HFFc6 (cell line): ENCODE data around the gene NCOR2. TPM values are rescaled to one million over a fixed set of nuclear protein-coding genes. Genes with fewer than 3 reads are reported as not detected.
A peak's percentile ranks its signal among the peaks of the same experiment; 100 is the strongest.

ENCODE experiments used
- DNase-seq: peaks from one replicate; pipeline ENCODE4 v3.0.0-alpha.2; 2018
- H3K27ac Mint-ChIP-seq: 2 replicates; pipeline ENCODE4 v1.8.0; 2020; ENCODE audit warnings: mild to moderate bottlenecking, mixed read lengths
- H3K27me3 Mint-ChIP-seq: 2 replicates; pipeline ENCODE4 v1.8.0; 2021; ENCODE audit warnings: mild to moderate bottlenecking, moderate library complexity, mixed read lengths; ENCODE audit not compliant: insufficient read depth
- H3K36me3 Mint-ChIP-seq: 2 replicates; pipeline ENCODE4 v1.8.0; 2021; ENCODE audit warnings: low read depth, mixed read lengths
- H3K4me1 Mint-ChIP-seq: 2 replicates; pipeline ENCODE4 v1.8.0; 2020; ENCODE audit warnings: low read depth, mixed read lengths
- H3K4me3 Mint-ChIP-seq: 2 replicates; pipeline ENCODE4 v1.8.0; 2020; ENCODE audit warnings: mild to moderate bottlenecking, moderate library complexity, mixed read lengths
- H3K9me3 Mint-ChIP-seq: 2 replicates; pipeline ENCODE4 v1.8.0; 2020; ENCODE audit warnings: mild to moderate bottlenecking, mixed read lengths
- total RNA-seq, 6 experiments: library from RNA; stranded (reverse); fragmentation: NEBNext Ultra II Directional; extraction: Animal tissue kit (Norgen Biotek cat#: 25700); gene quantifications; 2 replicates in 1 of 6; 3 replicates in 5 of 6; pipeline ENCODE4 v1.2.3, GENCODE V29; 2021
- TF ChIP-seq, protein P1 (sequence below): fragments of 200-600 bp; sonication (generic); IDR thresholded peaks from 2 replicates; pipeline ENCODE4 v1.5.0; 2021; ENCODE audit warnings: antibody characterized with exemption, mild to moderate bottlenecking

Gene NCOR2
- total RNA-seq, 6 experiments from 2014 or later, result 237 to 249 (median 240) TPM

DNA sequence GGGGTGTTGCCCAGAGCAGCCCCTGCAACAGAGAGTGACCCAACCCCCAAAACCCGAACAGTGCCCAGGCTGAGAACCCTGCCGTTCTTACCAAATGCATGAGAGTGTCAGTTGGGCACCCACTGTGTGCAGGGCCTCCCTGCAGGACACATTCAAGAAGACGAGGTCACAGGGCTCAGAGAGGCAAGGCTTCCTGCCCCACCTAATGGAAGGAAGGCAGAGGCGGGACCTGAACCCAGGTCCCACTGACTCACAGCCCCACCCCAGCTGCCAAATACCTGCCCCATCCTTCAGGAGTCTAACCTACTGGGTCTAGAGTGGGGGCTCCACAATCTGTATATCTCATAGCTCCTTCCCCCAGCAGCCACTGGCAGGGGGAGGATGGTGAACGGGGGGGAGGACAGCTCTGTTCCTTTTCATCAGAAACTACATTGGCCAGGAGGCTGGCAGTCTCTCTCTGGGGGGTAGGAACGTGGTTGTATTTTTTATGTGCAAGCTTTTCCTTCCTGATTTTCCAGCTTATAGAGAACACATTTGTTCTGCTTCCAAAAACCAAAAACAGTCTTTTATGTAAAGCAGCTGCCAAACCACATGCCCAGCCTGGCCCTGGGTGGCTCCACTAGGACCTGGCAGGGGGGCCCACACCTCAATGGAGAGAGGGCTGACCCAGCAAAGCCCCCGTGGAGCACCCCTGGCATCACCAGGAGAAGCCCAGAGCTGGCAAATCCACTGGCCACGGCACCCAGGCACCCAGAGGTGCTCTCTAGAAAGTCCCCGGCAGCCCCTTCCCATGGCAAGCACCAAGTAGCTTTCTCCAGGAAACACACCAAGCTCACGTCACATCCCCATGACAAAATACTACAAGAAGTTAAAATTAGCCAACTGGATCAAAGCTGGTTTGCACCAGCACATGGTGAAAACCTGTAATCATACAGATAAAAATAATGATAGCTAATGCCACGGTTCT is 17.0 kb downstream of the NCOR2 start:
- Mint-ChIP-seq H3K27ac (0 out of 2 replicates have a peak overlapping the region, but pooled peaks have one; percentile 42), H3K4me1 (peaks cover 41% of the 10 kb centered on the region), H3K9me3 (no peaks in the 10 kb centered on the region), H3K4me3 (no peak overlapping the region), H3K27me3 (peaks cover 5% of the 10 kb centered on the region), H3K36me3 (no peaks in the 10 kb centered on the region)
- TF ChIP-seq, protein P1, sequence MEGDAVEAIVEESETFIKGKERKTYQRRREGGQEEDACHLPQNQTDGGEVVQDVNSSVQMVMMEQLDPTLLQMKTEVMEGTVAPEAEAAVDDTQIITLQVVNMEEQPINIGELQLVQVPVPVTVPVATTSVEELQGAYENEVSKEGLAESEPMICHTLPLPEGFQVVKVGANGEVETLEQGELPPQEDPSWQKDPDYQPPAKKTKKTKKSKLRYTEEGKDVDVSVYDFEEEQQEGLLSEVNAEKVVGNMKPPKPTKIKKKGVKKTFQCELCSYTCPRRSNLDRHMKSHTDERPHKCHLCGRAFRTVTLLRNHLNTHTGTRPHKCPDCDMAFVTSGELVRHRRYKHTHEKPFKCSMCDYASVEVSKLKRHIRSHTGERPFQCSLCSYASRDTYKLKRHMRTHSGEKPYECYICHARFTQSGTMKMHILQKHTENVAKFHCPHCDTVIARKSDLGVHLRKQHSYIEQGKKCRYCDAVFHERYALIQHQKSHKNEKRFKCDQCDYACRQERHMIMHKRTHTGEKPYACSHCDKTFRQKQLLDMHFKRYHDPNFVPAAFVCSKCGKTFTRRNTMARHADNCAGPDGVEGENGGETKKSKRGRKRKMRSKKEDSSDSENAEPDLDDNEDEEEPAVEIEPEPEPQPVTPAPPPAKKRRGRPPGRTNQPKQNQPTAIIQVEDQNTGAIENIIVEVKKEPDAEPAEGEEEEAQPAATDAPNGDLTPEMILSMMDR, result no peak
- DNase-seq, result no peak

DNA sequence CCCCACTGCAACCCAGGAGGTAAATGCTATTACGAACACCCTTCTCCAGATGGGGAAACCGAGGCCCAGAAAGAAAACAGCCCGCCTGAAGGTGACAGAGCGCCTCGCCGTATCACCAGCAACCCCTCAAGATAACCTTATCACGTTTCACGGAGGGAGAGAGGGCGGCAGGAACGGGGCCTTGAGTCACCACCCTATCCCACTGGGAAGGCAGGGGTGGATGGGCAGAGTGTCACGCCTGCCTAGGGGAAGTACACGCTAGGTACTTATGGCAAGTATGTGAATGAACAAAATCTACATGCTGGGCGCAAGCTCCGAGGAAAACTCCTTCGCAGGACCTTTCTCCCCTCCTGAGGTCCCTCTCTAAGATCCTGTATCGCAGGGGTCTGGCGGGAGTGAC is 17.8 kb downstream of the NCOR2 start:
- H3K27me3 Mint-ChIP-seq, result peaks cover 5% of the 10 kb centered on the region
- H3K4me3 Mint-ChIP-seq, result no peak overlapping the region
- no peaks in the 10 kb centered on the region for H3K9me3 Mint-ChIP-seq
- H3K4me1 Mint-ChIP-seq, result peaks cover 46% of the 10 kb centered on the region
- no peaks in the 10 kb centered on the region for H3K36me3 Mint-ChIP-seq
- DNase-seq, result no peak
- TF ChIP-seq, protein P1, result no peak
- no peak overlapping the region for H3K27ac Mint-ChIP-seq

DNA sequence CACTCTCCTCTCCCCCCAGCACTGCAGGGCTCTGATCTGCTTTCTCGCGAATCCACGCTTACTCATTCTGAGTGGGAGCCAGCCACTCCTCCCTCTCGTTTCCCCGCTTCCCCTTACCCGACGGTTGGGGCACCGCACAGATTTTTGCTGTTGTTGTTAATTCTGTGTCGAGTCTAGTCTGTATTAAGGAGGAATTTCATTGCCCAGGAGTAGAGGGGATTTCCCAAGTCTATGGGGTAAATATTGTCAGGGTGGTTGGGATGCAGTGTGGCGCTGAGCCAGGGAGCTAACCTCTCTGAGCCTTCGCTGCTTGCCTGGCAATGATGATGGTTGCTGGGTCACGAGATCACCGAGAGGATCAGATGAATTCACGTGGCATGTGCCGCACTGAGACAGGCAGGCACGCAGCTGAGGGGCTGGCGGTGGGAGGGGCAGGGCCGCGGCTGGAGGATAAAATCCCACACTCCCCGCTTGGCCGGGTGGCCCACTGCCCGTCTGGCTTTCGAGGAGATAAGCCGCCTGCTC is 18.5 kb downstream of the NCOR2 start:
- Mint-ChIP-seq H3K9me3 (no peaks in the 10 kb centered on the region), H3K4me3 (peak overlapping the region; percentile 29), H3K27ac (peak overlapping the region; percentile 87), H3K27me3 (peaks cover 1% of the 10 kb centered on the region), H3K36me3 (no peaks in the 10 kb centered on the region), H3K4me1 (peaks cover 46% of the 10 kb centered on the region)
- TF ChIP-seq, protein P1, result no peak
- DNase-seq, result peak; percentile 46

DNA sequence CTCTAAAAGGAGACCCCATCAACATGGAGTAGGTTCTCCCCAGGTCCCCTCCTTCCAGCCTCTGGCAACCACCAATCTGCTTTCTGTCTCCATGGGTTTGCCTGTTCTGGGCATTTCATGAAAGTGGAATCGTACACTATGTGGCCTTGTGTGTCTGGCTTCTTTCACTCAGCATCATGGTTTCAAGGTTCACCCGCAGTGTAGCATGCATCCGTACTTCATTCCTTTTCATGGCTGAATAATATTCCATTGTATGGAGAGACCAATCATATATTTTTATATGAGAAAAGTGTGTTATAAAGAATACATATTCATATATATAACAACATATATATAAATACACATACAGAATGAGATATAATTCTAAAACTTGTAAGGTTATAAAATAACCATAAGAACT is 19.8 kb downstream of the NCOR2 start:
- no peaks in the 10 kb centered on the region for H3K9me3 Mint-ChIP-seq
- no peak for DNase-seq
- no peak overlapping the region for H3K4me3 Mint-ChIP-seq
- TF ChIP-seq, protein P1, result no peak
- H3K27me3 Mint-ChIP-seq, result peaks cover 1% of the 10 kb centered on the region
- H3K36me3 Mint-ChIP-seq, result no peaks in the 10 kb centered on the region
- peaks cover 46% of the 10 kb centered on the region for H3K4me1 Mint-ChIP-seq
- H3K27ac Mint-ChIP-seq, result no peak overlapping the region

DNA sequence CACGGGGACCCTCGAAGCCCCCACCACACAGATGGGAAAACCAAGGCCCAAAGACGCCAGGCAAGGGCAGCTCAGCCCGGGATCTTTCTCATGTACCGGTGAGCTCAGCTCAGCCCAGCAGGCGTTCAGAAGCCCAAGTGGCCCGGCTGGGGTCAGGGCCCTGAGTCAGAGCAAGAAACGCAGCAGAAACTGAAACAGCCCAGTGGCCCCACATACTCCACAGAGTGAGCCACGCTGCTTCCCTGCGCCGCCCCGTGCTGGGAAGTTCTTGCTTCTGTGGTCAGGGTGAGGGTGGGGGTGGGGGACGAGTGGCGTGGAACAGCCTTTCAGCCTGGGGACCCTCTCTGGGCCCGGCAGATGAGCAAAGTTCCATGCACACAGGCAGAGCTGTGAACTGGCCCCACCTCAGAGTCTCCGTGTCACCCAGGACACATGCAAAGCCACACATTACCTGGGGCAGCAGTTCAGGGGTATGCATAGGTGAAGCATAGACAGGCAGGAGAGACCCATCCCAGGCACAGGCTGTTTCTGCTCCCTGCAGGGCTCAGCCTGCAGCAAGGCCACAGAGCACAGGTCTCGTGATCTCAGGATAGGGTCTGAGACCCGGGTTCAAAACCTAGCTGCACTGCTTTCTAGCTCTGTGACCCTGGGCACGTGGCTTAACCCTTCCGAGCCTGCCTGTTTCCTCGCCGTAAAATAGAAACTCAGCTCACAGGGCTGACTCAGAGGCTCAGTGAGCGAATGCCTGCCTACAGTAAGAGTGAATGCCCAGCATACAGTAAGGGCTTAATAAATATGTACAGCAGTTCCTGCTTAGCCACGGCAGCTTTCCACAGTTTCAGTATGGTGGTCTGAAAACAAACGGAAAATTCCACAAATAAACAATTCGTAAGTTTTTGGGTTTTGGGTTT is 21.6 kb downstream of the NCOR2 start:
- DNase-seq, result no peak
- H3K4me1 Mint-ChIP-seq, result peaks cover 28% of the 10 kb centered on the region
- H3K27me3 Mint-ChIP-seq, result peaks cover 1% of the 10 kb centered on the region; the same call in 1 of the 2 replicates

More for the DNA sequence above, 21.6 kb downstream of the NCOR2 start:
- H3K27ac Mint-ChIP-seq, result peak overlapping the region; percentile 67; the same call in 1 of the 2 replicates
- TF ChIP-seq, protein P1, result no peak
- no peaks in the 10 kb centered on the region for H3K36me3 Mint-ChIP-seq
- H3K9me3 Mint-ChIP-seq, result no peaks in the 10 kb centered on the region
- peak overlapping the region; percentile 36; the same call in 1 of the 2 replicates for H3K4me3 Mint-ChIP-seq
